Stimulated activated CD8-positive, alpha-beta memory T cell treated with anti-CD3 and anti-CD28 coated beads, Interleukin-15, amount 100 ng/mL, for 48 hours (primary cell): ENCODE measurements around the gene ZAP70.

Experiments
- DNase-seq, 2 donors: peaks; one replicate each; pipeline ENCODE4 v3.0.0-alpha.2; 2020; ENCODE audit warnings: low read depth in 2 of 2

The ZAP70 gene

GRCh38 chr2:97784953-97785352 is 71.6 kb downstream of the ZAP70 start:
- no peak for DNase-seq

- DNase-seq = no peak
Observed at GRCh38 chr2:97785818-97786217, 72.4 kb downstream of the ZAP70 start.

GRCh38 chr2:97788986-97789644 is 75.7 kb downstream of the ZAP70 start:
- no peak for DNase-seq
